Brain microvascular endothelial cell (primary cell): ENCODE measurements around the gene CHST10.

Source experiments
- DNase-seq: peaks from one replicate; pipeline ENCODE4 v3.0.0-alpha.2; 2020
- H3K27ac ChIP-seq: fragments of 250-450 bp; sonication (Bioruptor Pico); 2 replicates; pipeline ENCODE4 v1.5.1; 2020; ENCODE audit warnings: mild to moderate bottlenecking, moderate library complexity
- H3K27me3 ChIP-seq: fragments of 250-450 bp; sonication (Bioruptor Pico); replicated peaks from 2 replicates; pipeline ENCODE4 v1.5.1; 2020; ENCODE audit warnings: mild to moderate bottlenecking
- H3K36me3 ChIP-seq: fragments of 250-450 bp; sonication (Bioruptor Pico); replicated peaks from 2 replicates; pipeline ENCODE4 v1.5.1; 2020; ENCODE audit warnings: mild to moderate bottlenecking
- H3K4me3 ChIP-seq: 2 replicates; pipeline ENCODE4 v1.5.1; 2011; ENCODE audit warnings: low read depth, mild to moderate bottlenecking, control low read depth, low read length, moderate library complexity
- in situ Hi-C: cut with HindIII; loops from 2 replicates; pipeline ENCODE4 v1.10.0; 2017; ENCODE audit warnings: low sequenced_read_pairs, low pct_ligation_motif_present
- TF ChIP-seq, protein P1 (sequence below): IDR thresholded peaks from 2 replicates; pipeline ENCODE4 v1.5.1; 2011; ENCODE audit warnings: low read depth, mild to moderate bottlenecking, moderate library complexity, low read length, control low read depth, inconsistent platforms; ENCODE audit errors: missing control alignments

The CHST10 gene

DNA sequence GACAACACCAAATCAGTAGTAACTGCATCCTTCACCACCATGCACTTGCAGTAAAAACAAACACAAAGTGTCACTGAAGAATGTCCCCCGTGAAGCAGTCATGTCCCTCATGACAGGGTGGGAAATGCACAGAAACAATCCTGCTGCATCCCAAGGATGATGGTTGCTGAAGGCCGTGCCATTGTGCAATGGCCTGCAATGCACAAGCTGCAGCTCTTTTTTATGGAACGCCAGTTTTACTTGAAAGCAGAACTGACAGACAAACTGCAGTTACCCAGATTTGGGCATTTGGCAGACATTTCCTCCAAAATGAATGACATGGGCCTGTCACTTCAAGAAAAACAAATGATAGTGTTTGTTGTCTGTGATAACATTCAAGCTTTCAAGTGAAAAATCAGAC is 2.4 kb upstream of the CHST10 start:
- Histone ChIP-seq H3K27ac (no peak overlapping the region), H3K36me3 (no peaks in the 10 kb centered on the region), H3K27me3 (no peaks in the 10 kb centered on the region), H3K4me3 (no peak overlapping the region)
- in situ Hi-C loops: no loop called here
- TF ChIP-seq, protein P1, sequence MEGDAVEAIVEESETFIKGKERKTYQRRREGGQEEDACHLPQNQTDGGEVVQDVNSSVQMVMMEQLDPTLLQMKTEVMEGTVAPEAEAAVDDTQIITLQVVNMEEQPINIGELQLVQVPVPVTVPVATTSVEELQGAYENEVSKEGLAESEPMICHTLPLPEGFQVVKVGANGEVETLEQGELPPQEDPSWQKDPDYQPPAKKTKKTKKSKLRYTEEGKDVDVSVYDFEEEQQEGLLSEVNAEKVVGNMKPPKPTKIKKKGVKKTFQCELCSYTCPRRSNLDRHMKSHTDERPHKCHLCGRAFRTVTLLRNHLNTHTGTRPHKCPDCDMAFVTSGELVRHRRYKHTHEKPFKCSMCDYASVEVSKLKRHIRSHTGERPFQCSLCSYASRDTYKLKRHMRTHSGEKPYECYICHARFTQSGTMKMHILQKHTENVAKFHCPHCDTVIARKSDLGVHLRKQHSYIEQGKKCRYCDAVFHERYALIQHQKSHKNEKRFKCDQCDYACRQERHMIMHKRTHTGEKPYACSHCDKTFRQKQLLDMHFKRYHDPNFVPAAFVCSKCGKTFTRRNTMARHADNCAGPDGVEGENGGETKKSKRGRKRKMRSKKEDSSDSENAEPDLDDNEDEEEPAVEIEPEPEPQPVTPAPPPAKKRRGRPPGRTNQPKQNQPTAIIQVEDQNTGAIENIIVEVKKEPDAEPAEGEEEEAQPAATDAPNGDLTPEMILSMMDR: no peak
- no peak for DNase-seq

DNA sequence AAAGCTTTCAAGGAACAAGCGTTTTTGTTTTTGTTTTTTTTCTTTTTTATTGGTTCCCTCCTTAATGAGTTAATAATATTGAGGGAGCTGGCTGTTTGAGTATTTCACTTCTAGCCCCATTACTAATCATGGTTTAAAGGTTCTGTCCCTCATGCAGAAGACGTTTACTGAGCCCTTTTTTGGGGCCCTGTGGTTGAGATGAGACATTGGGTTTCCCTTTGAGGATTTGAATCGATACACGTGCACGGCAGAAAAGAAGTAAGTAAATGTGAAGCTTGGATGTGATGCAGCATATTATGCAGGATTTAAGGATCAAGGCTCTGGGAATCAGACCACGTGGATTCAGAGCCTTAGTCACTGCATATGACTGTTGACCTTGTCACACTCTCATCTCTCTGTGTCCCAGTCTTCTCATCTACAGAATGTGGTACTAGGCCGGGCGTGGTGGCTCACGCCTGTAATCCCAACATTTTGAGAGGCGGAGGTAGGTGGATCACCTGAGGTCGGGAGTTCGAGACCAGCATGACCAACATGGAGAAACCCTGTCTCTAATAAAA is 1.0 kb upstream of the CHST10 start:
- no peak for DNase-seq
- Histone ChIP-seq H3K27ac (no peak overlapping the region), H3K27me3 (no peaks in the 10 kb centered on the region), H3K4me3 (no peak overlapping the region), H3K36me3 (peaks cover 2% of the 10 kb centered on the region)
- TF ChIP-seq, protein P1: no peak
- in situ Hi-C loops: no loop called here

DNA sequence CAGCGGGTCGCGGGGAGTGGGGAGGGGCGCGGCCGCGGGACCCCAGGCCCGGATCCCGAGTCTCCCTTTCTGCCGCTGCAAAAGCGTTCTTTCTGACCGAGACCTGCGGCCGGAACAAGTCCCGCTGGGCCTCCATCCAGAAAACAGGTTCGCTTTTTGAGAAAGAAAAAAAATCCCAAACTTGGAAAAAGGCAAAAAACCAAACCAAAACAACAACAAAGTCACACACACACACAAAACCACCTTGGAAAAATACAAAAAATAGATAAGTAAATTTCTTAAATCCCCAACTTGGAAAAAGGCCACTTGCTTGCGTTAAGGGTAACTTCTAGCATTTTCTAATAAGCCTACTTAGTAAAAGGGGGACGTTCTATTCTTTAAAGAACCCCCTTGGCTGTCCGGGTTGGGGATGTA is 250 bp upstream of the CHST10 start:
- peak overlapping the region; percentile 79 for H3K4me3 ChIP-seq
- peak overlapping the region; percentile 71 for H3K27ac ChIP-seq
- DNase-seq: no peak
- TF ChIP-seq, protein P1: no peak
- in situ Hi-C loops: no loop called here
- no peaks in the 10 kb centered on the region for H3K27me3 ChIP-seq
- peaks cover 2% of the 10 kb centered on the region for H3K36me3 ChIP-seq

DNA sequence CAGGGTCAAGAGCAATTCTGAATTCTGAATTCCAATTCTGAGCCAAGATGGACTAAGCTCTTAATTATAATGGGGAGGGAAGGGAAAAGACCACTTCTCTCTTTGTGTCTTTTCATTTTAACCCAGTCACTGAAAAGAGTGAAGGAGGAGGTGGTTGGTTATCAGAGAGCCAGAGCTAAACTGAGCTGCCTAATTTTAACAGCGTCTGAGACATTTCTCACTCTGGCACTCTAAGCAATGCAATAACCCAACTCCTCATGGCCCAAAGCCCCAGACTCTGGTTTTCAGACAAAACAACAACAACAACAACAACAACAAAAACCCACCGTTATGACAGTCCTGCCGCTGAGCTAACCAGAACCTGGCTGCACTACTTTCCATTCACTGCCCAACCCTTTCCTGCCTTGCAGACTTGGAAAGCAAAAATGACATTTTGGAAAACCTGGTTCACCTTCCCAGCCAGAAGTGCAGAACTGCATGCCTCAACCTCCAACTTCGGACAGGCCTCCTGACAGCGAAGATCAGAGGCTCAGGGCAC is 1.0 kb downstream of the CHST10 start:
- TF ChIP-seq, protein P1: no peak
- in situ Hi-C loops: no loop called here
- no peak overlapping the region for H3K27ac ChIP-seq
- no peaks in the 10 kb centered on the region for H3K27me3 ChIP-seq
- H3K36me3 ChIP-seq: peaks cover 2% of the 10 kb centered on the region
- peak overlapping the region; percentile 79 for H3K4me3 ChIP-seq
- no peak for DNase-seq

DNA sequence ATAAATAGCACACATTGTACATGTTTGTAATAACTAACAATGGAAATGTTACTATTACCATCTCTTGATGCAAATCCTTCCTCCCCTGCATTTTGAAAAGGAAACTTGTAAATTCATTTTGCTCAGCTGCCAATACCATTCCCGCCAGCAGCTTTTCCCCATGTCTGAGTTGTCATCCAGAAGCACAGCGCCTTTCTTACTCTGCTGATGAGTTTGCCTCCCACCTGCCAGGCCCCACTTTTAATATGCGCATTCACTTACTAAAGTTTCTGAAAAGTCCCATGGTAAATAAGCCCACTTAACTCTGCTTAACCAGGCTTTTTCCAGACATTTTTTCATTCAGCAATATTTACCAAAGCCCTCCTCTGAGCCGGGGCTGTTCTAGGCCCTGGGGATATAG is 3.9 kb downstream of the CHST10 start:
- Histone ChIP-seq H3K27me3 (no peaks in the 10 kb centered on the region), H3K4me3 (no peak overlapping the region), H3K27ac (no peak overlapping the region), H3K36me3 (peaks cover 2% of the 10 kb centered on the region)
- in situ Hi-C loops: no loop called here
- DNase-seq: no peak
- TF ChIP-seq, protein P1: no peak

DNA sequence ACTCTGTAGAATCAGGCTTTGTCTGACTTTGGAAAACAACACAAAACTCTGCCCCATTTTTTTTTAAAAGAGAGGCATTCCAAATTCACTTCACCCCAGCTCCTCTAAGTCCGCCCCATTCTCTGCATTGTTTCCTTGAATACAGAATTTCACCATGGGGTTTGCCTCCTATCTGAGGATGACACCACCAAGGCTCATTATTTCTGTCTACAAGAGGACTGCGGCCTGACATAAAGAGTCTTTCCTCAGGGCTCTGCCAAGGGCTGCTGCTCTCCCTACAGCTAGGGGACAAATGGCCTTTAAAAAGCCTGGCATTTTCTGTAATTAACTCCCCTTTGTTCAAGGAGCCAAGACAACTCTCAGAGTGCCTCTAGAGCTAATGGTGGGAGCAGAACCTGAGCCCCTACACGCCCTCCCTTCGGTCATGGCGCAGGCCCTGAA is 4.6 kb downstream of the CHST10 start:
- Histone ChIP-seq H3K27ac (no peak overlapping the region), H3K36me3 (peaks cover 2% of the 10 kb centered on the region), H3K4me3 (no peak overlapping the region), H3K27me3 (no peaks in the 10 kb centered on the region)
- no peak for DNase-seq
- in situ Hi-C loops: no loop called here
- TF ChIP-seq, protein P1: no peak
